Activated effector memory CD4-positive, alpha-beta T cell treated with anti-CD3 and anti-CD28 coated beads, Interleukin-2, amount 50 U/mL, for 16 hours (primary cell): Measurements from ENCODE around the gene ANKRD50.

Experiments used
- DNase-seq: peaks from one replicate; pipeline ENCODE4 v3.0.0-alpha.2; 2020

ANKRD50 gene

GRCh38 chr4:124712372-124713184, at the start of gene ANKRD50:
TSS of gene ANKRD50 (minus strand) at chr4:124712732. CDS start at chr4:124710511, 2,221 bp downstream.
- peak; percentile 81 for DNase-seq

GRCh38 chr4:124757126-124757525, 44.6 kb upstream of the ANKRD50 start:
- no peak for DNase-seq

- no peak for DNase-seq
These were observed 42.1 kb upstream of the ANKRD50 start for GRCh38 chr4:124754681-124755080.

GRCh38 chr4:124753941-124754581, 41.5 kb upstream of the ANKRD50 start:
- no peak for DNase-seq

GRCh38 chr4:124749421-124749820, 36.9 kb upstream of the ANKRD50 start:
- DNase-seq = no peak

GRCh38 chr4:124748965-124749364, 36.4 kb upstream of the ANKRD50 start:
- no peak for DNase-seq

- DNase-seq = no peak
These were observed 33.7 kb upstream of the ANKRD50 start for GRCh38 chr4:124745985-124746801.

GRCh38 chr4:124743711-124744110, 31.2 kb upstream of the ANKRD50 start:
- DNase-seq = no peak

GRCh38 chr4:124740501-124740900, 28.0 kb upstream of the ANKRD50 start:
- no peak for DNase-seq

GRCh38 chr4:124738994-124739393, 26.5 kb upstream of the ANKRD50 start:
- no peak for DNase-seq

GRCh38 chr4:124737619-124738018, 25.1 kb upstream of the ANKRD50 start:
- no peak for DNase-seq

- no peak for DNase-seq
These were observed 24.0 kb upstream of the ANKRD50 start for GRCh38 chr4:124736526-124736925.

GRCh38 chr4:124727331-124727890, 14.9 kb upstream of the ANKRD50 start:
- no peak for DNase-seq

- DNase-seq = no peak
These were observed 13.7 kb upstream of the ANKRD50 start for GRCh38 chr4:124726269-124726668.

GRCh38 chr4:124722071-124722470, 9.5 kb upstream of the ANKRD50 start:
- no peak for DNase-seq

GRCh38 chr4:124717101-124717500, 4.6 kb upstream of the ANKRD50 start:
- DNase-seq = no peak

- DNase-seq = no peak
These were observed 657 bp upstream of the ANKRD50 start for GRCh38 chr4:124713185-124713592.

- DNase-seq = peak; percentile 64
These were observed 811 bp downstream of the ANKRD50 start for GRCh38 chr4:124711471-124712371.

GRCh38 chr4:124710911-124711310, 1.6 kb downstream of the ANKRD50 start:
- no peak for DNase-seq

GRCh38 chr4:124710015-124710741, 2.4 kb downstream of the ANKRD50 start:
- DNase-seq = no peak
